Activated T-cell treated with anti-CD3 and anti-CD28 coated beads, Interleukin-2, amount 50 U/mL, for 24 hours (primary cell): ENCODE data around the gene FADS1.

Experiments
- DNase-seq: peaks from one replicate; pipeline ENCODE4 v3.0.0-alpha.2; 2020
- H3K27ac Mint-ChIP-seq: 2 replicates; pipeline ENCODE4 v1.8.0; 2020; ENCODE audit warnings: mild to moderate bottlenecking, mixed read lengths
- H3K27me3 Mint-ChIP-seq: 2 replicates; pipeline ENCODE4 v1.8.0; 2020; ENCODE audit warnings: mixed read lengths
- H3K36me3 Mint-ChIP-seq: 2 replicates; pipeline ENCODE4 v1.8.0; 2020; ENCODE audit warnings: low read depth, mixed read lengths
- H3K4me1 Mint-ChIP-seq: 2 replicates; pipeline ENCODE4 v1.8.0; 2020; ENCODE audit warnings: low read depth, mixed read lengths
- H3K4me3 Mint-ChIP-seq: 2 replicates; pipeline ENCODE4 v1.8.0; 2020; ENCODE audit warnings: mild to moderate bottlenecking, moderate library complexity, mixed read lengths
- H3K9me3 Mint-ChIP-seq: 2 replicates; pipeline ENCODE4 v1.8.0; 2020; ENCODE audit warnings: mixed read lengths

Gene FADS1

GRCh38 chr11:61773356-61773755, 43.4 kb downstream of the FADS1 start:
- no peaks in the 10 kb centered on the region for H3K9me3 Mint-ChIP-seq
- no peak for DNase-seq
- H3K27ac Mint-ChIP-seq = no peak overlapping the region
- peaks cover 18% of the 10 kb centered on the region for H3K4me1 Mint-ChIP-seq
- peaks cover 7% of the 10 kb centered on the region for H3K27me3 Mint-ChIP-seq
- no peaks in the 10 kb centered on the region for H3K36me3 Mint-ChIP-seq
- H3K4me3 Mint-ChIP-seq = no peak overlapping the region

- Mint-ChIP-seq H3K27ac (no peak overlapping the region), H3K9me3 (no peaks in the 10 kb centered on the region), H3K4me3 (no peak overlapping the region), H3K27me3 (peaks cover 3% of the 10 kb centered on the region), H3K4me1 (peaks cover 9% of the 10 kb centered on the region), H3K36me3 (no peaks in the 10 kb centered on the region)
- DNase-seq = no peak
These were observed 44.8 kb downstream of the FADS1 start for GRCh38 chr11:61771985-61772455.

- H3K36me3 Mint-ChIP-seq = no peaks in the 10 kb centered on the region
- DNase-seq = no peak
- H3K27ac Mint-ChIP-seq = no peak overlapping the region
- H3K4me3 Mint-ChIP-seq = no peak overlapping the region
- no peaks in the 10 kb centered on the region for H3K9me3 Mint-ChIP-seq
- peaks cover 3% of the 10 kb centered on the region for H3K4me1 Mint-ChIP-seq
- H3K27me3 Mint-ChIP-seq = no peaks in the 10 kb centered on the region
These were observed 45.5 kb downstream of the FADS1 start for GRCh38 chr11:61771195-61771894.

GRCh38 chr11:61769946-61770683, 46.7 kb downstream of the FADS1 start:
- Mint-ChIP-seq H3K4me1 (peaks cover 3% of the 10 kb centered on the region), H3K9me3 (no peaks in the 10 kb centered on the region), H3K27me3 (no peaks in the 10 kb centered on the region), H3K36me3 (no peaks in the 10 kb centered on the region), H3K4me3 (no peak overlapping the region), H3K27ac (no peak overlapping the region)
- DNase-seq = no peak

GRCh38 chr11:61769169-61769920, 47.5 kb downstream of the FADS1 start:
- Mint-ChIP-seq H3K9me3 (no peaks in the 10 kb centered on the region), H3K36me3 (no peaks in the 10 kb centered on the region), H3K27ac (no peak overlapping the region), H3K4me1 (peaks cover 3% of the 10 kb centered on the region), H3K27me3 (no peaks in the 10 kb centered on the region), H3K4me3 (no peak overlapping the region)
- DNase-seq = no peak

- no peaks in the 10 kb centered on the region for H3K9me3 Mint-ChIP-seq
- H3K4me3 Mint-ChIP-seq = no peak overlapping the region
- H3K27ac Mint-ChIP-seq = no peak overlapping the region
- no peaks in the 10 kb centered on the region for H3K36me3 Mint-ChIP-seq
- no peaks in the 10 kb centered on the region for H3K27me3 Mint-ChIP-seq
- peaks cover 3% of the 10 kb centered on the region for H3K4me1 Mint-ChIP-seq
- no peak for DNase-seq
These were observed 48.3 kb downstream of the FADS1 start for GRCh38 chr11:61768376-61769076.

- H3K27me3 Mint-ChIP-seq = no peaks in the 10 kb centered on the region
- no peak overlapping the region for H3K4me3 Mint-ChIP-seq
- H3K36me3 Mint-ChIP-seq = no peaks in the 10 kb centered on the region
- DNase-seq = no peak
- no peaks in the 10 kb centered on the region for H3K9me3 Mint-ChIP-seq
- H3K27ac Mint-ChIP-seq = no peak overlapping the region
- H3K4me1 Mint-ChIP-seq = no peaks in the 10 kb centered on the region
These were observed 50.4 kb downstream of the FADS1 start for GRCh38 chr11:61766353-61766841.

GRCh38 chr11:61765550-61766253, 51.1 kb downstream of the FADS1 start:
- Mint-ChIP-seq H3K4me3 (no peak overlapping the region), H3K36me3 (no peaks in the 10 kb centered on the region), H3K27ac (no peak overlapping the region), H3K27me3 (no peaks in the 10 kb centered on the region), H3K4me1 (no peaks in the 10 kb centered on the region), H3K9me3 (no peaks in the 10 kb centered on the region)
- no peak for DNase-seq

GRCh38 chr11:61764606-61765260, 52.1 kb downstream of the FADS1 start:
- no peaks in the 10 kb centered on the region for H3K27me3 Mint-ChIP-seq
- no peak overlapping the region for H3K27ac Mint-ChIP-seq
- no peaks in the 10 kb centered on the region for H3K4me1 Mint-ChIP-seq
- H3K4me3 Mint-ChIP-seq = no peak overlapping the region
- no peaks in the 10 kb centered on the region for H3K9me3 Mint-ChIP-seq
- no peaks in the 10 kb centered on the region for H3K36me3 Mint-ChIP-seq
- no peak for DNase-seq

- DNase-seq = no peak
- Mint-ChIP-seq H3K27ac (no peak overlapping the region), H3K36me3 (no peaks in the 10 kb centered on the region), H3K4me3 (no peak overlapping the region), H3K27me3 (no peaks in the 10 kb centered on the region), H3K9me3 (no peaks in the 10 kb centered on the region), H3K4me1 (no peaks in the 10 kb centered on the region)
These were observed 52.7 kb downstream of the FADS1 start for GRCh38 chr11:61763930-61764605.

- no peaks in the 10 kb centered on the region for H3K36me3 Mint-ChIP-seq
- no peaks in the 10 kb centered on the region for H3K4me1 Mint-ChIP-seq
- no peak overlapping the region for H3K27ac Mint-ChIP-seq
- H3K9me3 Mint-ChIP-seq = no peaks in the 10 kb centered on the region
- H3K4me3 Mint-ChIP-seq = no peak overlapping the region
- no peaks in the 10 kb centered on the region for H3K27me3 Mint-ChIP-seq
- no peak for DNase-seq
These were observed 54.0 kb downstream of the FADS1 start for GRCh38 chr11:61762798-61763197.

GRCh38 chr11:61762223-61762615, 54.6 kb downstream of the FADS1 start:
- Mint-ChIP-seq H3K27me3 (no peaks in the 10 kb centered on the region), H3K9me3 (no peaks in the 10 kb centered on the region), H3K4me1 (no peaks in the 10 kb centered on the region), H3K36me3 (no peaks in the 10 kb centered on the region), H3K4me3 (no peak overlapping the region), H3K27ac (no peak overlapping the region)
- DNase-seq = no peak
